Ascending aorta (tissue), 2 donors: ENCODE measurements around the gene PLXNA1. TPM values are rescaled to one million over a fixed set of nuclear protein-coding genes. Genes with fewer than 3 reads are reported as not detected.
A peak's percentile ranks its signal among the peaks of the same experiment; 100 is the strongest.

ENCODE experiments used
- DNase-seq, 2 donors: peaks; one replicate each; pipeline ENCODE4 v3.0.0-alpha.2; 2019; ENCODE audit warnings: low spot score in 2 of 2
- H3K27ac ChIP-seq, 2 donors: fragments of 200-600 bp; sonication (generic); one replicate each; pipeline ENCODE4 v1.5.1; 2016 to 2017; ENCODE audit warnings: mild to moderate bottlenecking in 1 of 2
- H3K27me3 ChIP-seq: fragments of 200-600 bp; sonication (generic); one replicate; pipeline ENCODE4 v1.5.1; 2017
- H3K36me3 ChIP-seq, 2 donors: fragments of 200-600 bp; sonication (generic); one replicate each; pipeline ENCODE4 v1.5.1; 2016
- H3K4me1 ChIP-seq, 2 donors: fragments of 200-600 bp; sonication (generic); one replicate each; pipeline ENCODE4 v1.5.1; 2016 to 2017; ENCODE audit warnings: mild to moderate bottlenecking in 1 of 2
- H3K4me3 ChIP-seq, 2 donors: fragments of 200-600 bp; sonication (generic); one replicate each; pipeline ENCODE4 v1.5.1; 2016 to 2017; ENCODE audit warnings: mild to moderate bottlenecking in 1 of 2
- H3K9me3 ChIP-seq, 2 donors: fragments of 200-600 bp; sonication (generic); one replicate each; pipeline ENCODE4 v1.5.1; 2016
- CTCF ChIP-seq, 3 experiments: fragments of 200-600 bp in 2 of 3; fragments of 450-650 bp in 1 of 3; sonication (generic) in 2 of 3; IDR thresholded peaks; one replicate each; pipeline ENCODE4 v1.5.1; 2016 to 2019; ENCODE audit warnings: antibody characterized with exemption in 3 of 3, mild to moderate bottlenecking in 1 of 3, moderate library complexity in 1 of 3
- intact Hi-C: fragments of 100-400 bp; cut with DNase I; formaldehyde crosslinking; loops from one replicate; pipeline ENCODE4 v1.15.1; 2023
- total RNA-seq: library from RNA; depleted of rRNA; stranded (reverse); fragments of >200 nt; gene quantifications from one replicate; pipeline ENCODE4 v1.1.0, GENCODE V29; 2016

PLXNA1 gene
- total RNA-seq, 1 donor from 2014 or later = 79.8 TPM

GRCh38 chr3:126958638-126959085 lies 24.3 kb upstream of the PLXNA1 start:
- intact Hi-C loops = no loop called here
- Histone ChIP-seq H3K4me1 (peaks cover 4 to 21% of the 10 kb centered on the region in 2 donors), H3K27ac (no peak overlapping the region), H3K27me3 (no peaks in the 10 kb centered on the region), H3K36me3 (no peaks in the 10 kb centered on the region), H3K4me3 (no peak overlapping the region), H3K9me3 (no peaks in the 10 kb centered on the region)
- DNase-seq = no peak
- no peak for TF ChIP-seq CTCF (IDR thresholded peaks at IDR 0.05)

- Histone ChIP-seq H3K9me3 (no peaks in the 10 kb centered on the region), H3K4me3 (no peak overlapping the region), H3K27ac (no peak overlapping the region), H3K36me3 (no peaks in the 10 kb centered on the region), H3K27me3 (no peaks in the 10 kb centered on the region), H3K4me1 (peaks cover 4 to 21% of the 10 kb centered on the region in 2 donors)
- no peak for TF ChIP-seq CTCF (IDR thresholded peaks at IDR 0.05)
- intact Hi-C loops = no loop called here
- DNase-seq = no peak
These were observed 23.6 kb upstream of the PLXNA1 start for GRCh38 chr3:126959136-126959920.

GRCh38 chr3:126959921-126960603 lies 22.9 kb upstream of the PLXNA1 start:
- no peak for TF ChIP-seq CTCF (IDR thresholded peaks at IDR 0.05)
- H3K27ac ChIP-seq = peak overlapping the region in 1 of 2 donors; percentile 61
- no peak overlapping the region for H3K4me3 ChIP-seq
- intact Hi-C loops = no loop called here
- no peak for DNase-seq
- H3K4me1 ChIP-seq = peaks cover 4 to 21% of the 10 kb centered on the region in 2 donors
- H3K36me3 ChIP-seq = no peaks in the 10 kb centered on the region
- H3K9me3 ChIP-seq = no peaks in the 10 kb centered on the region
- no peaks in the 10 kb centered on the region for H3K27me3 ChIP-seq

GRCh38 chr3:126960604-126960995 lies 22.3 kb upstream of the PLXNA1 start:
- Histone ChIP-seq H3K4me3 (no peak overlapping the region), H3K27me3 (no peaks in the 10 kb centered on the region), H3K36me3 (no peaks in the 10 kb centered on the region), H3K9me3 (no peaks in the 10 kb centered on the region), H3K4me1 (peaks cover 4 to 21% of the 10 kb centered on the region in 2 donors), H3K27ac (peak overlapping the region; percentile 61 to 66)
- TF ChIP-seq CTCF (IDR thresholded peaks at IDR 0.05) = no peak
- intact Hi-C loops = no loop called here
- DNase-seq = no peak

- H3K9me3 ChIP-seq = no peaks in the 10 kb centered on the region
- intact Hi-C loops = no loop called here
- no peaks in the 10 kb centered on the region for H3K27me3 ChIP-seq
- H3K36me3 ChIP-seq = no peaks in the 10 kb centered on the region
- peaks cover 4 to 21% of the 10 kb centered on the region in 2 donors for H3K4me1 ChIP-seq
- no peak for TF ChIP-seq CTCF (IDR thresholded peaks at IDR 0.05)
- no peak overlapping the region for H3K4me3 ChIP-seq
- H3K27ac ChIP-seq = peak overlapping the region; percentile 61 to 66
- peak; percentile 74 to 89 for DNase-seq
These were observed 21.6 kb upstream of the PLXNA1 start for GRCh38 chr3:126961191-126961790.
